Smooth muscle cell (in vitro differentiated cells): ENCODE results near the gene SCN10A. TPM values are rescaled to one million over a fixed set of nuclear protein-coding genes. Genes with fewer than 3 reads are reported as not detected.

Experiments used
- DNase-seq: peaks from one replicate; lab custom pipeline; 2025; ENCODE audit not compliant: unreplicated experiment; lab: John Stamatoyannopoulos, UW
- H2AFZ ChIP-seq: fragments of 200-600 bp; sonication (generic); 2 replicates; pipeline ENCODE4 v1.6.0; 2016; ENCODE audit warnings: antibody characterized with exemption, low read depth, mild to moderate bottlenecking
- H3F3A ChIP-seq: fragments of 200-600 bp; sonication (generic); 2 replicates; pipeline ENCODE4 v1.6.0; 2017; ENCODE audit warnings: antibody characterized with exemption, low read depth
- H3K27ac ChIP-seq: fragments of 200-600 bp; sonication (generic); 2 replicates; pipeline ENCODE4 v1.5.1; 2016; ENCODE audit warnings: low read depth, mild to moderate bottlenecking
- H3K27me3 ChIP-seq: fragments of 200-600 bp; sonication (generic); 2 replicates; pipeline ENCODE4 v1.6.1; 2016; ENCODE audit warnings: low read depth, mild to moderate bottlenecking
- H3K36me3 ChIP-seq: fragments of 200-600 bp; sonication (generic); 2 replicates; pipeline ENCODE4 v1.5.1; 2016; ENCODE audit warnings: low read depth
- H3K4me1 ChIP-seq: fragments of 200-600 bp; sonication (generic); 2 replicates; pipeline ENCODE4 v1.5.1; 2016; ENCODE audit warnings: low read depth
- H3K4me2 ChIP-seq: fragments of 200-600 bp; sonication (generic); 2 replicates; pipeline ENCODE4 v1.6.0; 2016; ENCODE audit warnings: mild to moderate bottlenecking
- H3K4me3 ChIP-seq: fragments of 200-600 bp; sonication (generic); 2 replicates; pipeline ENCODE4 v1.5.1; 2016; ENCODE audit warnings: mild to moderate bottlenecking
- H3K79me2 ChIP-seq: fragments of 200-600 bp; sonication (generic); 2 replicates; pipeline ENCODE4 v1.6.0; 2016; ENCODE audit warnings: low read depth, mild to moderate bottlenecking
- H3K9ac ChIP-seq: fragments of 200-600 bp; sonication (generic); 2 replicates; pipeline ENCODE4 v1.6.0; 2016; ENCODE audit warnings: low read depth
- H3K9me3 ChIP-seq: fragments of 200-600 bp; sonication (generic); replicated peaks from 2 replicates; pipeline ENCODE4 v1.5.1; 2016; ENCODE audit warnings: low read depth
- H4K20me1 ChIP-seq: fragments of 200-600 bp; sonication (generic); 2 replicates; pipeline ENCODE4 v1.6.0; 2016; ENCODE audit warnings: low read depth
- WGBS: methylation state at CpG from one replicate; pipeline ENCODE4 v1.1.7; 2016; ENCODE audit warnings: low lambda C conversion rate; 5-methylcytosine and 5-hydroxymethylcytosine counted together
- polyA plus RNA-seq: library from polyadenylated mRNA; unstranded; fragments of >200 nt; fragmentation: Nextera tagmentation; extraction: Ambion mirVana; gene quantifications from 2 replicates; pipeline ENCODE4 v1.2.1, GENCODE V29; 2016
- total RNA-seq: library from RNA; depleted of rRNA; stranded (reverse); fragments of >200 nt; gene quantifications from 2 replicates; pipeline ENCODE4 v1.2.3, GENCODE V29; 2014
- TF ChIP-seq, protein P1 (sequence below): fragments of 200-600 bp; sonication (generic); IDR thresholded peaks from 2 replicates; pipeline ENCODE4 v1.5.1; 2017; ENCODE audit warnings: borderline replicate concordance, mild to moderate bottlenecking, antibody characterized with exemption; ENCODE audit not compliant: insufficient read depth, poor library complexity, severe bottlenecking

SCN10A gene
- total and polyA plus RNA-seq, 2 experiments from 2014 or later: not detected

DNA sequence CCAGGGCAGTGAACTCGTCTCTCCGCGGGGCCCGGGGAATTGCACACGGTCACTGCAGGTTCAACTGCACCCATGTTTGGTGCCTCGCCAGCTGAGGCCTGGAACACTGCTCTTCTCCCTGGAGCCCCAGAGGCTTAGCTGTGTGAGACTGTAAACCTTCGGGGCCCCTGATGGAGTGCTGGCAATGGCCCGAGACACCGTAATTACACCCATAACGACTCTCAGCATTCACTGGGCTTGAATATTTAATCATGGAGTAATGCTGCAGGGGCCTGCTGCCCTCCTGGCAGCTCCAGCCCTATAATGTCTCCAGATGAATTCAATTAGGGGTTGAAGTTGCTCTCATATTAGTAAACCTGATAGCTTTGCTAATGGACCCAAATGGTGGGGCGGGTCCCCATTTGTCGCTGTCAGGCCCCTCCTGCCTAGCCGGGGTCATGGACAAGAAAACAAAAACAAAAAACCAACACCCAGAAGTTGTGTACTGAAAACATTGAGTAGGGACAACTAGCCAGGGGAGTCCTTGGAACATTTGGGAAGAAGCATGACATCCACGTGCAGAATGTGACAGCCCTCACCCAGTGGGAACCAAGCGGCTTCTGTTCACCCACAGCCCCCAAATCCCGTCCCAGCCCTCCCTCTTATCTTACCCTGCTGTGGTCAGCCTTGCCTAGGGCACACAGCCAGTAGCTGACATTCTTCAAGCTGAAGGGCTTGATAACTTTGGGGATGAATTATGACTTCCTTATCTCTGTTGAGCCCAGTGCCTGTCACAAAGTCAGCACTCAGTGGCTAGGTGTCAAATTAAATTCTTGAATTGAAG, 92.2 kb downstream of the SCN10A start:
- Histone ChIP-seq H3F3A (no peaks in the 10 kb centered on the region), H3K4me1 (no peaks in the 10 kb centered on the region), H3K79me2 (no peaks in the 10 kb centered on the region), H3K9me3 (no peaks in the 10 kb centered on the region), H3K27ac (no peak overlapping the region), H3K36me3 (no peaks in the 10 kb centered on the region), H2AFZ (no peak overlapping the region), H3K9ac (no peak overlapping the region), H3K4me3 (no peak overlapping the region), H3K27me3 (peaks cover 9% of the 10 kb centered on the region), H4K20me1 (no peaks in the 10 kb centered on the region), H3K4me2 (no peak overlapping the region)
- no peak for DNase-seq
- WGBS: 62% methylated on average over 16 of the region's 16 CpGs
- TF ChIP-seq, protein P1, sequence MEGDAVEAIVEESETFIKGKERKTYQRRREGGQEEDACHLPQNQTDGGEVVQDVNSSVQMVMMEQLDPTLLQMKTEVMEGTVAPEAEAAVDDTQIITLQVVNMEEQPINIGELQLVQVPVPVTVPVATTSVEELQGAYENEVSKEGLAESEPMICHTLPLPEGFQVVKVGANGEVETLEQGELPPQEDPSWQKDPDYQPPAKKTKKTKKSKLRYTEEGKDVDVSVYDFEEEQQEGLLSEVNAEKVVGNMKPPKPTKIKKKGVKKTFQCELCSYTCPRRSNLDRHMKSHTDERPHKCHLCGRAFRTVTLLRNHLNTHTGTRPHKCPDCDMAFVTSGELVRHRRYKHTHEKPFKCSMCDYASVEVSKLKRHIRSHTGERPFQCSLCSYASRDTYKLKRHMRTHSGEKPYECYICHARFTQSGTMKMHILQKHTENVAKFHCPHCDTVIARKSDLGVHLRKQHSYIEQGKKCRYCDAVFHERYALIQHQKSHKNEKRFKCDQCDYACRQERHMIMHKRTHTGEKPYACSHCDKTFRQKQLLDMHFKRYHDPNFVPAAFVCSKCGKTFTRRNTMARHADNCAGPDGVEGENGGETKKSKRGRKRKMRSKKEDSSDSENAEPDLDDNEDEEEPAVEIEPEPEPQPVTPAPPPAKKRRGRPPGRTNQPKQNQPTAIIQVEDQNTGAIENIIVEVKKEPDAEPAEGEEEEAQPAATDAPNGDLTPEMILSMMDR: no peak

DNA sequence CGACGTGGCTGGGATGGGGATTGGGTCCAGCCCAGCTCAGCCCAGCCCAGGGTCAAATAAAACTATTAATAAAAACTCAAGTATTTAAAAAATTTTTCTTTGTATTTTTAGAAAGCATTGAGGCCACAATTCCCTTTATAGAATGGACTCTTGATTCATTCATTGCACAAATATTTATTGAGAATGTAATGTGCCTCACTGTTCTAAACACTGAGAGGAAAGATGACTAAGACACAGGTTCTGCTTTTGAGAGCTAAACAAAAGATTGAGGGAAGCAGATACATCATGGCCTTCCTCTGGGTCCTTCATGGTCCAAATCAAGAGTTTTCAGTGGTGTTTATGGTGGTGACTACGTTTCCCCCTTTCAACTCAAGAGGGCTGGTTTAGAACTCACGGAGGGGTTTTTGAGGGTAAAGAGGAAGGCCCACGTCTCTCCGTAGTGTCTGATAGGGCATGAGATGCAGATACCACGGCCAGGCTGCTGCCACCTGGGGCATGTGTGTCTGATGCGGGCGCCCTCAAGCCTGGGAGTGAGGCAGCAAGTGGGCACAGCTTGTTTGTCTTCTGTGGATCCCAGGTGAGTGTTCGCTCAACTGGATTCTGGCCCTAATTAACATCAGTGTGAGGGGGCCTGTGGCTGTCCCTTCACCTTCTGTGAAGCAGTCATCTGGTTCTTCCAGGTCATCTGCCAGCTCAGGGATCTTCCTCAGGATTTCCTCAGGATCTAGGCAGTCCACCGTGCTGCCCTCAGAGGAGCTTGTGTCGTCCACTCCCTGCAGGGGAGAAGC, 93.0 kb downstream of the SCN10A start:
- Histone ChIP-seq H3F3A (no peaks in the 10 kb centered on the region), H3K4me3 (no peak overlapping the region), H2AFZ (no peak overlapping the region), H4K20me1 (no peaks in the 10 kb centered on the region), H3K79me2 (no peaks in the 10 kb centered on the region), H3K27ac (no peak overlapping the region), H3K9me3 (no peaks in the 10 kb centered on the region), H3K4me1 (no peaks in the 10 kb centered on the region), H3K36me3 (no peaks in the 10 kb centered on the region), H3K4me2 (no peak overlapping the region), H3K27me3 (peaks cover 9% of the 10 kb centered on the region), H3K9ac (no peak overlapping the region)
- TF ChIP-seq, protein P1: no peak
- no peak for DNase-seq
- 87% methylated on average over 11 of the region's 12 CpGs for WGBS

GRCh38 chr3:38721207-38721772, 94.7 kb downstream of the SCN10A start:
- H2AFZ ChIP-seq: no peak overlapping the region
- TF ChIP-seq, protein P1: no peak
- peaks cover 9% of the 10 kb centered on the region for H3K27me3 ChIP-seq
- H3K27ac ChIP-seq: no peak overlapping the region
- H3K9ac ChIP-seq: no peak overlapping the region
- no peaks in the 10 kb centered on the region for H3K79me2 ChIP-seq
- no peaks in the 10 kb centered on the region for H3K36me3 ChIP-seq
- DNase-seq: no peak
- H3K9me3 ChIP-seq: no peaks in the 10 kb centered on the region
- no peak overlapping the region for H3K4me3 ChIP-seq
- no peaks in the 10 kb centered on the region for H3F3A ChIP-seq
- no peaks in the 10 kb centered on the region for H4K20me1 ChIP-seq
- no peak overlapping the region for H3K4me2 ChIP-seq
- no peaks in the 10 kb centered on the region for H3K4me1 ChIP-seq
- WGBS: 93% methylated on average over 5 of the region's 5 CpGs
